ENCODE measurements around the gene FKBP1A.

FKBP1A gene

GRCh38 chr20:1417790-1418189 lies 24.9 kb upstream of the FKBP1A start:
- Histone ChIP-seq H3K27ac (no peak overlapping the region), H3K4me3 (no peak overlapping the region)
- DNase-seq (ENCODE audit: low spot score), result no peak
- TF ChIP-seq, protein P1, sequence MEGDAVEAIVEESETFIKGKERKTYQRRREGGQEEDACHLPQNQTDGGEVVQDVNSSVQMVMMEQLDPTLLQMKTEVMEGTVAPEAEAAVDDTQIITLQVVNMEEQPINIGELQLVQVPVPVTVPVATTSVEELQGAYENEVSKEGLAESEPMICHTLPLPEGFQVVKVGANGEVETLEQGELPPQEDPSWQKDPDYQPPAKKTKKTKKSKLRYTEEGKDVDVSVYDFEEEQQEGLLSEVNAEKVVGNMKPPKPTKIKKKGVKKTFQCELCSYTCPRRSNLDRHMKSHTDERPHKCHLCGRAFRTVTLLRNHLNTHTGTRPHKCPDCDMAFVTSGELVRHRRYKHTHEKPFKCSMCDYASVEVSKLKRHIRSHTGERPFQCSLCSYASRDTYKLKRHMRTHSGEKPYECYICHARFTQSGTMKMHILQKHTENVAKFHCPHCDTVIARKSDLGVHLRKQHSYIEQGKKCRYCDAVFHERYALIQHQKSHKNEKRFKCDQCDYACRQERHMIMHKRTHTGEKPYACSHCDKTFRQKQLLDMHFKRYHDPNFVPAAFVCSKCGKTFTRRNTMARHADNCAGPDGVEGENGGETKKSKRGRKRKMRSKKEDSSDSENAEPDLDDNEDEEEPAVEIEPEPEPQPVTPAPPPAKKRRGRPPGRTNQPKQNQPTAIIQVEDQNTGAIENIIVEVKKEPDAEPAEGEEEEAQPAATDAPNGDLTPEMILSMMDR (IDR thresholded peaks at IDR 0.05), result no peak

DNA sequence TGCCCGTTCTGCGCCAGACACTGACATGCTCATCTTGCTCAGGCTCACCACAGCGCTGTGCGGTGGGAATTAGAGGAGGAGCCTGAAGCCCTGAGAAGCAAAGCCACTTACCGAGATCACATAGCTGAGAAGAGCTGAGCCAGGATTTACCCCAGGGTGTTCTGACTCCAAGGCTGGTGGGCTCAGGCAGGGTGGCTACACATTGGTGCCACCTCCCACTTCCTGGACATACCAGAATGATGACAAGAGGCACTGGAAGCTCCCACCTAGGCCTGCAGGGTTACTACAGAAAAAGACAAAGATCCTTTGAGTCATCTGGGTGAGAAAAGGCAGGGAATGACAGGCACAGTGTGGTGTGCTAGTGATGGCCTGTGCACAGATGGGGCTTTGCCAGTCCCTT lies 24.4 kb upstream of the FKBP1A start:
- no peak for DNase-seq (ENCODE audit: low spot score)

GRCh38 chr20:1415667-1416468 lies 23.0 kb upstream of the FKBP1A start:
- DNase-seq (ENCODE audit: low spot score), result no peak
- TF ChIP-seq, protein P1 (IDR thresholded peaks at IDR 0.05), result no peak
- no peak overlapping the region for H3K27ac ChIP-seq
- H3K4me3 ChIP-seq, result no peak overlapping the region

More for the DNA sequence above, 24.4 kb upstream of the FKBP1A start:
- no peak overlapping the region for H3K27ac ChIP-seq
- no peak overlapping the region for H3K4me3 ChIP-seq
- TF ChIP-seq, protein P1 (IDR thresholded peaks at IDR 0.05), result no peak

- TF ChIP-seq, protein P1 (IDR thresholded peaks at IDR 0.05), result no peak
- H3K27ac ChIP-seq, result no peak overlapping the region
- H3K4me3 ChIP-seq, result no peak overlapping the region
- no peak for DNase-seq (ENCODE audit: low spot score)
Measured at GRCh38 chr20:1414982-1415381, 22.1 kb upstream of the FKBP1A start.

- TF ChIP-seq, protein P1 (IDR thresholded peaks at IDR 0.05), result no peak
- Histone ChIP-seq H3K27ac (no peak overlapping the region), H3K4me3 (no peak overlapping the region)
- DNase-seq (ENCODE audit: low spot score), result no peak
Measured at GRCh38 chr20:1405801-1406200, 12.9 kb upstream of the FKBP1A start.

- Histone ChIP-seq H3K27ac (no peak overlapping the region), H3K4me3 (no peak overlapping the region)
- DNase-seq (ENCODE audit: low spot score), result no peak
- TF ChIP-seq, protein P1 (IDR thresholded peaks at IDR 0.05), result no peak
Measured at GRCh38 chr20:1403624-1404023, 10.8 kb upstream of the FKBP1A start.

DNA sequence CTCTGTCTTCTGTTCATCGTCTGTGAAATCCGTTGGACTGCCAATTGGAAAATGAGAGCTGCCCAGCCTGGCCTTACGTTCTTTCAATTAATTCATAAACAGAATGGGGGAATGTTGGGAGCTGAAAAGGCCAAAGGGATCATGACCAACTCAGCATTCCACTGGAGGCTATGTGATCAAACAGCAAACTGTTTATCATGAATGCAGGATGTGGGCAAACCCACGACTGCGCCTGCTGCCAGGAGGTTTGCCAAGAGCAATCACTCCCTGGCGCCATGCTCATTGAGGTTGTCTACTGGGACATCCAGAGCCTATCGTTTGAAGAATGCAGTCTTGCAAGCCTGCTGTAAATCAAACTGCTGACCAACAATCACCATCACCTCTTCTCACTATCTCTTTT lies 9.3 kb upstream of the FKBP1A start:
- H3K27ac ChIP-seq, result no peak overlapping the region

More for the DNA sequence above, 9.3 kb upstream of the FKBP1A start:
- TF ChIP-seq, protein P1 (IDR thresholded peaks at IDR 0.05), result no peak
- no peak overlapping the region for H3K4me3 ChIP-seq
- no peak for DNase-seq (ENCODE audit: low spot score)

Data from coronary artery (tissue), 2 donors.